CD4-positive, alpha-beta T cell treated with Interleukin-17A for 1 hour (primary cell): ENCODE measurements around the gene PYGL.
"Not testable (repeated sequence)": the region's sequence is repeated elsewhere in the genome, so short reads cannot be mapped to it uniquely, and the experiment has no call there.

Source experiments
- DNase-seq: peaks from one replicate; pipeline ENCODE4 v3.0.0-alpha.2; 2020

PYGL gene

GRCh38 chr14:50943943-50944646 lies at the start of gene PYGL:
PYGL (minus strand) TSS chr14:50944483; CDS start chr14:50944403, 80 bp downstream.
- DNase-seq = peak; percentile 5

GRCh38 chr14:50985859-50986331 lies 41.6 kb upstream of the PYGL start:
- no peak for DNase-seq

- no peak for DNase-seq
Measured at GRCh38 chr14:50985124-50985858, 41.0 kb upstream of the PYGL start.

DNA sequence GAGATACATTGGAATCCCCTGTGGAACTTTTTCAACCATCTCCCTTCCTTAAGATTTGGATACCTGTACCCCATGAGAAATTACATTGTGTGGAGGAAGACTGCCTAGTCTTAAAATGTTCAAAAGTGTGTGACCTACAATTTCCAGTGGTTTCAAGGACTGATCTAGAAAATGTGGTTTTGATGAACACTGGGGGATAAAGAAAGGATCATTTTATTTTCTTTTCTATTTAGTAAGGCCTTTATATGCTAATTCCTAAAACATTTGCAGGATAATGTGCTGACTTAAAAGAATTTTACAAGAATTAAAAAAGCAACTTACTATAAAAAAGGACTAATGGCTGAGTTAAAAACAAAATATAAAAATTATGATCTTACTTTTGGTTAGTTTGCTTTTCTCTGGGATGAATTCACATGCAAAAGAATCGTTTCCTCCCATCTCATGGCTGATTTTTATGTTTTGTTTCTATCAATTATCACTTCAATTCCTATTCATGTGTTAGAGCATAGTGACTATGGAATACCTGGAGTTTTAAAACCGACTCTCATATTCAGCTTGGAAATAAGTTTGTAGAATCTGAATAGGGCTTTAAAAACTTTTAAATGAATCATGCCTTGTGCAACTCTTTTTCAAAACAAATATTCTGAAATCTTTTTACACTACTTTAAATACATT lies 39.9 kb upstream of the PYGL start:
- no peak for DNase-seq

GRCh38 chr14:50979941-50980850 lies 35.9 kb upstream of the PYGL start:
- no peak for DNase-seq

DNA sequence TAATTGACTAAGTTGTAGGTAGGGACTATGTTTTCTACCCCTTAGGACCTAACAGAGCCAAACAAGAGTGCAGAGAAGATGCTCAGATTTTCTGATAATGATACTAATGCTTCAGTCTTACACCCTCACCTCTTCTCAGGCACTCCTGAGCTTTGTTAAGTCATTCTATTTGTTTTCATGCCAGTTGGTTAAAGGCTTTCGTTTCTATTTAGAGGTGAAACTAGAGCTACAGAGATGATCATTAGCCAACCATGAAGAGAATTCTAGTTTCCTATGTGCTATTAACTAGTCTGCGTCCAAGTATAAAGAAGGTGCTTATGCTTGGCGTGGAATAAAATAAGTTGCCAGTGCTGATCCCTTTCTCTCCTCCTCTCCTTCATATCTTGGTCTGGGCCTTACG lies 34.6 kb upstream of the PYGL start:
- no peak for DNase-seq

DNA sequence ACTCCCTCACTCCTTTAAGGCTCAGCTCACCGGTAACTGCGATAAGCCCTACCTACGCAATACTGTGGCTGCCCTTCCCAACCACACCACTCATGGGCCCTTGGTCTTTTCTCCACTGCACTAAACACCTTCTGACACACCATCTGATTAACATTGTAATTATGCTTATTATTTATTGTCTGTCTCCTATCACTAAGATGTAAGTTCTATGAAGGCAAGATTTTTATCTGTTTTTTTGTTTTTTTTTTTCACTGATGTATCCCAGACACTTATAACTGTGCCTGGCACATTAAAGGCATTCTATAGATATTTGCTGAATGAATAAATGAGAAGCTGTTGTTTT lies 34.2 kb upstream of the PYGL start:
- DNase-seq = no peak

DNA sequence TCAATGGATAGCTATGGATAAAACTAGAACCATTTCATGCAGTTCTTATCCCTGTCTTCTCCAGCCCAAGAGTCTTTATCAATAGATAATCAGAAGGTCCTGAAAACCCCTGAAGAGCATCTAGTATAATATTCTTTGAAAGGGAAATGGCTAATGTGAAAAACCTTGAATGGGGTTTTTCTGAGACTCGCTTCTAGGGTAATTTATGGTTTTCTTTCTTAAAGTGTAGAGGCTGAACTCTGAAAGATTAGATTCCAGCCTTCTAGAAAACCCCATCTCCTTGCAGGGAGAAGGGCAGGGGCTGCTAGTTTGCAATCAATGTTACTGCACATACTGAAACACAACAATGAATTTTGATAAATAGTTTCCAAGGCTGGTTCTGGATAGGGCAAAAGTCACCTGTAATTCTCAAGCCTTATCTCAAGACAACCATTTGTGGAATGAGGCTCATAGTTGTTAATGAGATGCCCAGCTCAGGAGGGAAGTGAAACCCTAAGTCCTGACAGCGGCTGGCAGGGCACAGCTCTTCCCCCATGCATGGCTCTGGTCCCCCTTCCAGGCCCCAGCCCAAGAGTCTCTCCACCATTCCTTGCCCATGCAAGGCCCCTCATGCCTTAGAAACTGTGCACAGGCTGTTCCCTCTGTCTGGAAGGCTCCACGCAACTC lies 33.7 kb upstream of the PYGL start:
- DNase-seq = no peak

GRCh38 chr14:50974118-50974517 lies 29.8 kb upstream of the PYGL start:
- DNase-seq = no peak

- no peak for DNase-seq
Measured at GRCh38 chr14:50972734-50973133, 28.5 kb upstream of the PYGL start.

- DNase-seq = no peak
Measured at GRCh38 chr14:50970886-50971781, 26.9 kb upstream of the PYGL start.

DNA sequence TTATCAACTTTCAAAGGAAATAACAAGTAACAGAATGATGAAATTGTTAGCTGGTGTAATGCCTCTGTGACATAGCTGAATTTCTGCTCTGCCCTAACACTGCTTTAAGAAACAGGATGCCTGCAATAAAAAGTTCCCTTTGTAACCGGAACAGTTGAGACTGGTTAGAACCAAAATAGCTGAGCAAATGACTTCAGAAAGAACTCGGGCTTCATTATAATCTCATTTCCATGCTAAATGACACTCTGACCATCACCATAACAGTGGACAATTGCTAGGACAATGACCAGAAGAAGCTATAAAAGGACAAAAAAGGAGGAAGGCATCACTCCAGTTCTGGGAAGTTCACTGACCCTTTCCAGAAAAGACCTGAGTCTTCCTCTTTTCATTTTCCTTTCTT lies 23.5 kb upstream of the PYGL start:
- no peak for DNase-seq

GRCh38 chr14:50967103-50967502 lies 22.8 kb upstream of the PYGL start:
- no peak for DNase-seq

DNA sequence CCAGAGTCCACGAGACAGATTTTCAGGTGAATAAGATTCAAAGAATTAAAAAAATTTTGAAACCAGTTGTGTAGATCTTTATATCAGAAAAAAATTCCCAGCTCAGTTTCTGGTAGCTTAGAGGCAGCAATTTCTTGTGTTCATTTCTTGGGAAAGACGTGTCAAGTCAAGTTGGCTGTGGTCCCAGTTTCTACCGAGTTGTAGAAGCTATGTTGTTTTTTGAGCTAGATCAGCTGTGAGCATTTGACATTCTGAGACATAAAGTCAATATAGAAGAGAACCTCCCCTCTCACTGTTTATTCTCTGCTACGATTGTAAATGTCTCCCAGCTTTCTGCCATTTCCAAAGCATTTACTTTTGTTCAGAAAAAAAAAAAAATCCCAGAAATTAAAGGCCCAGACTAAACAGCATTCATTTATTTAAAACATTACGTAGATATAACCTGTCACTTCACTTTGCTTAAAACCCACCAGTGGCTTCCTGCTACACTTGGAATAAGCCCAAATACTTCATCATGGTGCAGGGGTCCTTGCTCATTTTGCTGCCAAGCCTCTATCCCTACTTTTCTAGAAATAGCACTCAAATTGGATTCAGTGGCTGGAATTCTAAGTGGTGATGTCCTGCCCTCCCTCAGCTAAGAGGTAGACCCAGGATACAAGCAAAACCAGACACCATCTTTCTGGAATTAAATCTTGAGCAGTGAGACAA lies 20.6 kb upstream of the PYGL start:
- DNase-seq = no peak

DNA sequence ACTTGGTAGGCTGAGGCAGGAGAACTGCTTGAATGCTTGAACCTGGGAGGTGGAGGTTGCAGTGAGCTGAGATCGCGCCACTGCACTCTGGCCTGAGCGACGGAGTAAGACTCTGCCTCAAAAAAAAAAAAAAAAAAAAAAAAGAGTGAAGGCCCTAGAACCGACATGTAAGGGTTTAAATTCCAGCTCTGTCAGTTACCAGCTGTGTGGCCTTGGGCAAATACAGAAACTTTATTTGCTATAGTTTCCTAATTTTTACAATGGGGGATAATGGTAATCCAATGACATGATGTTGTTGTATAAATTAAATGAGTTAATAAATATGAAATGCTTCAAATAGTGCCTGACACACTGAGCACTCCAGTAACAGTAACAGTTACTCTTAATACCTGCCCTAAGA lies 19.6 kb upstream of the PYGL start:
- DNase-seq = no peak

GRCh38 chr14:50961605-50962221 lies 17.4 kb upstream of the PYGL start:
- DNase-seq = no peak

- no peak for DNase-seq
Measured at GRCh38 chr14:50957296-50957695, 13.0 kb upstream of the PYGL start.

DNA sequence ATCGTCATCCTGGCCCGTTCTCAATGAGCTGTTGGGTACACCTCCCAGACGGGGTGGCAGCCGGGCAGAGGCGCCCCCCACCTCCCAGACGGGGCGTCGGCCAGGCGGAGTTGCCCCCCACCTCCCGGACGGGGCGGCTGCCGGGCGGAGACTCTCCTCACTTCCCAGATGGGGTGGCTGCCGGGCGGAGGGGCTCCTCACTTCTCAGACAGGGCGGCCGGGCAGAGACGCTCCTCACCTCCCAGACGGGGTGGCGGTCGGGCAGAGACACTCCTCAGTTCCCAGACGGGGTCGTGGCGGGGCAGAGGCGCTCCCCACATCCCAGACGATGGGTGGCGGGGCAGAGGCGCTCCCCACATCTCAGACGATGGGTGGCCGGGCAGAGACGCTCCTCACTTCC lies 12.1 kb upstream of the PYGL start:
- DNase-seq = not testable (repeated sequence)

GRCh38 chr14:50955373-50956043 lies 11.2 kb upstream of the PYGL start:
- DNase-seq = no peak
